CD4-positive, alpha-beta memory T cell (primary cell): Measurements from ENCODE around the gene SLC22A3. TPM values are rescaled to one million over a fixed set of nuclear protein-coding genes. Genes with fewer than 3 reads are reported as not detected.
"Not testable (repeated sequence)": the region's sequence is repeated elsewhere in the genome, so short reads cannot be mapped to it uniquely, and the experiment has no call there.

Source experiments
- CTCF ChIA-PET: fragments of 350-600 bp; sonication (Branson Sonifier 250); formaldehyde crosslinking; loops from one replicate; lab custom pipeline; 2021; ENCODE audit warnings: inconsistent platforms; ENCODE audit not compliant: partially characterized antibody; lab: Charles Lee
- POLR2A ChIA-PET: fragments of 350-600 bp; sonication (Branson Sonifier 250); formaldehyde crosslinking; loops from one replicate; lab custom pipeline; 2021; ENCODE audit not compliant: partially characterized antibody; lab: Charles Lee
- DNase-seq, 5 donors: peaks; one replicate each; pipeline versions ENCODE4 v3.0.0 to v3.0.0-alpha.2; 2020 to 2022; ENCODE audit warnings: mixed read lengths in 1 of 5
- H3K27ac ChIP-seq: one replicate; pipeline ENCODE4 v1.7.0; 2013; ENCODE audit warnings: low read depth, low read length
- H3K27me3 ChIP-seq: 2 replicates; pipeline ENCODE4 v1.7.0; 2013; ENCODE audit warnings: mild to moderate bottlenecking, low read length, moderate library complexity; ENCODE audit not compliant: insufficient read depth
- H3K36me3 ChIP-seq: 2 replicates; pipeline ENCODE4 v1.7.0; 2013; ENCODE audit warnings: mild to moderate bottlenecking, low read length, moderate library complexity; ENCODE audit not compliant: insufficient read depth
- H3K4me1 ChIP-seq: 2 replicates; pipeline ENCODE4 v1.7.0; 2013; ENCODE audit warnings: mild to moderate bottlenecking, low read length, moderate library complexity; ENCODE audit not compliant: insufficient read depth
- H3K4me3 ChIP-seq, 2 donors: one replicate each; pipeline ENCODE4 v1.7.0; 2013; ENCODE audit warnings: low read length in 2 of 2, mild to moderate bottlenecking in 1 of 2
- H3K9me3 ChIP-seq, 2 donors: one replicate each; pipeline ENCODE4 v1.7.0; 2013; ENCODE audit warnings: low read length in 2 of 2, control low read depth in 1 of 2; ENCODE audit not compliant: control insufficient read depth in 1 of 2
- H3K27ac Mint-ChIP-seq, 7 donors: one replicate each; pipeline ENCODE4 v1.8.0; 2020 to 2021; ENCODE audit warnings: mixed read lengths in 7 of 7, mild to moderate bottlenecking in 6 of 7, inconsistent platforms in 3 of 7, moderate library complexity in 3 of 7
- H3K27me3 Mint-ChIP-seq, 2 donors: one replicate each; pipeline ENCODE4 v1.8.0; 2020 to 2021; ENCODE audit warnings: mixed read lengths in 2 of 2
- H3K36me3 Mint-ChIP-seq, 2 donors: one replicate each; pipeline ENCODE4 v1.8.0; 2020 to 2021; ENCODE audit warnings: mixed read lengths in 2 of 2, inconsistent platforms in 1 of 2, mild to moderate bottlenecking in 1 of 2
- H3K4me1 Mint-ChIP-seq, 4 donors: one replicate each; pipeline ENCODE4 v1.8.0; 2020 to 2021; ENCODE audit warnings: mixed read lengths in 4 of 4, mild to moderate bottlenecking in 1 of 4
- H3K4me3 Mint-ChIP-seq, 8 donors: one replicate each; pipeline ENCODE4 v1.8.0; 2020 to 2021; ENCODE audit warnings: mixed read lengths in 8 of 8, mild to moderate bottlenecking in 7 of 8, moderate library complexity in 6 of 8, inconsistent platforms in 3 of 8
- H3K9me3 Mint-ChIP-seq, 8 donors: one replicate each; pipeline ENCODE4 v1.8.0; 2020 to 2021; ENCODE audit warnings: mixed read lengths in 8 of 8, mild to moderate bottlenecking in 5 of 8, inconsistent platforms in 3 of 8, moderate library complexity in 1 of 8
- intact Hi-C: fragments of 100-400 bp; cut with micrococcal nuclease; formaldehyde crosslinking; loops from one replicate; pipeline ENCODE4 v1.15.1; 2023
- polyA plus RNA-seq, 2 donors: library from polyadenylated mRNA; unstranded; fragments of 300-500 nt; fragmentation: Illumina TruSeq; gene quantifications; one replicate each; pipeline ENCODE4 v1.2.3, GENCODE V29; 2021
- total RNA-seq, 2 experiments: library from RNA; stranded (reverse); gene quantifications; one replicate each; pipeline ENCODE4 v1.2.3, GENCODE V29; 2021

Gene SLC22A3
- total RNA-seq (not detected), polyA plus RNA-seq (under 1 TPM; 0.20 to 0.38 TPM)

- Mint-ChIP-seq H3K27me3 (peaks cover 36 to 48% of the 10 kb centered on the region in 2 donors), H3K4me3 (peak within 1 kb of the TSS; percentile 30 to 76 (median 72)), H3K36me3 (no peaks in the 10 kb centered on the region), H3K4me1 (peaks cover 3 to 21% (median 10%) of the 10 kb centered on the region in 4 donors), H3K27ac (no peak within 1 kb of the TSS), H3K9me3 (peaks cover 0 to 2% (median 0%) of the 10 kb centered on the region in 8 donors)
- CTCF ChIA-PET = no interaction called here
- POLR2A ChIA-PET = no interaction called here
- DNase-seq = no peak
- no peaks in the 10 kb centered on the region for H3K36me3 ChIP-seq
- no peaks in the 10 kb centered on the region for H3K4me1 ChIP-seq
- peaks cover 6% of the 10 kb centered on the region for H3K27me3 ChIP-seq
- H3K4me3 ChIP-seq = no peak within 1 kb of the TSS
- no peaks in the 10 kb centered on the region for H3K9me3 ChIP-seq
- H3K27ac ChIP-seq = no peak within 1 kb of the TSS
- intact Hi-C loops = no loop called here
Observed at GRCh38 chr6:160348223-160349019, at the start of gene SLC22A3. TSS of gene SLC22A3 (plus strand) at chr6:160348378. CDS start at chr6:160348420, 42 bp downstream.

- no peak overlapping the region for H3K27ac Mint-ChIP-seq
- Histone ChIP-seq H3K27me3 (no peaks in the 10 kb centered on the region), H3K9me3 (no peaks in the 10 kb centered on the region), H3K36me3 (no peaks in the 10 kb centered on the region), H3K4me3 (no peak overlapping the region), H3K4me1 (no peaks in the 10 kb centered on the region), H3K27ac (no peak overlapping the region)
- H3K36me3 Mint-ChIP-seq = no peaks in the 10 kb centered on the region
- H3K9me3 Mint-ChIP-seq = peaks cover 0 to 10% (median 2%) of the 10 kb centered on the region in 8 donors
- DNase-seq = no peak
- peak overlapping the region in 1 of 8 donors; percentile 7 for H3K4me3 Mint-ChIP-seq
- peaks cover 0 to 6% (median 0%) of the 10 kb centered on the region in 4 donors for H3K4me1 Mint-ChIP-seq
- intact Hi-C loops = no loop called here
- peaks cover 3 to 8% of the 10 kb centered on the region in 2 donors for H3K27me3 Mint-ChIP-seq
- POLR2A ChIA-PET = no interaction called here
- CTCF ChIA-PET = no interaction called here
Observed at GRCh38 chr6:160299559-160299958, 48.6 kb upstream of the SLC22A3 start.

GRCh38 chr6:160300076-160300695, 48.0 kb upstream of the SLC22A3 start:
- no peaks in the 10 kb centered on the region for H3K9me3 ChIP-seq
- no peak overlapping the region for H3K4me3 ChIP-seq
- intact Hi-C loops = no loop called here
- no peak overlapping the region for H3K27ac ChIP-seq
- H3K4me1 Mint-ChIP-seq = peaks cover 0 to 6% (median 0%) of the 10 kb centered on the region in 4 donors
- CTCF ChIA-PET = no interaction called here
- POLR2A ChIA-PET = no interaction called here
- peaks cover under 1 to 9% of the 10 kb centered on the region in 2 donors for H3K27me3 Mint-ChIP-seq
- no peak for DNase-seq
- no peak overlapping the region for H3K27ac Mint-ChIP-seq
- no peaks in the 10 kb centered on the region for H3K27me3 ChIP-seq
- no peak overlapping the region for H3K4me3 Mint-ChIP-seq
- H3K9me3 Mint-ChIP-seq = peaks cover 0 to 10% (median 2%) of the 10 kb centered on the region in 8 donors
- no peaks in the 10 kb centered on the region for H3K36me3 Mint-ChIP-seq
- H3K36me3 ChIP-seq = no peaks in the 10 kb centered on the region
- no peaks in the 10 kb centered on the region for H3K4me1 ChIP-seq

DNA sequence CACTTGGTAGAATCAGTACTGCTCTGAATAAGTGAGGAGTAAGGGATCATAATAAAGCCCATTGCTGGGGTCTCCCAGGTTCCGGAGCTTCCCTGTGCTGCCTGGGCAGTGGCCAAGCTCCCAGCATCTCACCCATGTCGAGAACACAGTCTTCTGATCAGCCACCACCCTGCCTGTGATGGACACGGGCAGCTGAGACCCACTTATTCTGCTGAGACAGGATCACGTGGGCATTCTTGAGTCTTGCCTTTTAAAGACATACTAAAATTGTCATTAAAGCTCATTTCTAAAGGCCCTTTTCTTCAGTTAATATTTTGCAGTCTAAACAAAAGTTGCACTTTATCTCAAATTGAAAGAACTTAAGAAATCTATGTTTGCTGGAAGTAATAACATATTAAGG, 46.8 kb upstream of the SLC22A3 start:
- Mint-ChIP-seq H3K27ac (no peak overlapping the region), H3K4me3 (no peak overlapping the region), H3K4me1 (peaks cover 0 to 6% (median 0%) of the 10 kb centered on the region in 4 donors), H3K9me3 (peaks cover 0 to 13% (median 2%) of the 10 kb centered on the region in 8 donors), H3K27me3 (peaks cover 0 to 11% of the 10 kb centered on the region in 2 donors), H3K36me3 (no peaks in the 10 kb centered on the region)
- H3K36me3 ChIP-seq = no peaks in the 10 kb centered on the region
- POLR2A ChIA-PET = no interaction called here
- no peak overlapping the region for H3K4me3 ChIP-seq
- intact Hi-C loops = no loop called here
- CTCF ChIA-PET = no interaction called here
- no peaks in the 10 kb centered on the region for H3K4me1 ChIP-seq
- no peak overlapping the region for H3K27ac ChIP-seq
- DNase-seq = no peak
- H3K9me3 ChIP-seq = no peaks in the 10 kb centered on the region
- H3K27me3 ChIP-seq = no peaks in the 10 kb centered on the region

GRCh38 chr6:160302431-160303082, 45.6 kb upstream of the SLC22A3 start:
- CTCF ChIA-PET, intact Hi-C loops, H3K27me3 Mint-ChIP-seq, DNase-seq, H3K36me3 Mint-ChIP-seq, H3K4me1 Mint-ChIP-seq, H3K4me3 ChIP-seq, POLR2A ChIA-PET, H3K36me3 ChIP-seq, H3K27ac ChIP-seq, H3K27ac Mint-ChIP-seq, H3K4me3 Mint-ChIP-seq, H3K27me3 ChIP-seq, H3K9me3 ChIP-seq, H3K4me1 ChIP-seq: not testable (repeated sequence)
- H3K9me3 Mint-ChIP-seq = peaks cover 0 to 14% (median 2%) of the 10 kb centered on the region in 8 donors

DNA sequence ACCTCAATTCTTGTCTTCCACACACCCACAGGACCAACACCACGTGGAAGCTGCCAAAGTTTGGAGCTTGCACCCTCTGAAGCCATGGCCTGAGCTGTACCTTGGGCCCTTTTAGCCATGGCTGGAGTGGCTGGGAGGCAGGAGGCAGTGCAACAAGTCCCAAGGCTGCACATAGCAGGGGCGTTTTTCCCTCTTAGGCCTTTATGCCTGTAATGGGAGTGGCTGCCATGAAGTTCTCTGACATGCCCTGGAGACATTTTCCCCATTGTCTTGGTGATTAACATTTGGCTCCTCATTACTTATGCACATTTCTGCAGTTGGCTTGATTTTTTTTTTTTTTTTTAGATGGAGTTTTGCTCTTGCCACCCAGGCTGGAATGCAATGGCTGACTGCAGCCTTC, 44.4 kb upstream of the SLC22A3 start:
- peaks cover 0 to 17% (median 5%) of the 10 kb centered on the region in 8 donors for H3K9me3 Mint-ChIP-seq
- no peak overlapping the region for H3K4me3 ChIP-seq
- no peak for DNase-seq
- no peak overlapping the region for H3K27ac ChIP-seq
- H3K27me3 Mint-ChIP-seq = peaks cover 4 to 11% of the 10 kb centered on the region in 2 donors
- ChIA-PET POLR2A (no interaction called here), CTCF (no interaction called here)
- H3K27me3 ChIP-seq = no peaks in the 10 kb centered on the region
- no peaks in the 10 kb centered on the region for H3K36me3 Mint-ChIP-seq
- intact Hi-C loops = no loop called here
- no peak overlapping the region for H3K27ac Mint-ChIP-seq
- H3K9me3 ChIP-seq = no peaks in the 10 kb centered on the region
- H3K36me3 ChIP-seq = no peaks in the 10 kb centered on the region
- peaks cover 0 to 6% (median 0%) of the 10 kb centered on the region in 4 donors for H3K4me1 Mint-ChIP-seq
- no peaks in the 10 kb centered on the region for H3K4me1 ChIP-seq
- H3K4me3 Mint-ChIP-seq = no peak overlapping the region
